Endodermal cell (in vitro differentiated cells): ENCODE data around the gene HNRNPL. TPM values are rescaled to one million over a fixed set of nuclear protein-coding genes. Genes with fewer than 3 reads are reported as not detected.
"Not testable (repeated sequence)": the region's sequence is repeated elsewhere in the genome, so short reads cannot be mapped to it uniquely, and the experiment has no call there.

Experiments
- DNase-seq: peaks from one replicate; pipeline ENCODE4 v3.0.0-alpha.2; 2017
- H3K27ac ChIP-seq: 2 replicates; pipeline ENCODE4 v1.5.1; 2013; ENCODE audit warnings: mild to moderate bottlenecking, low read depth, low read length, moderate library complexity
- H3K27me3 ChIP-seq: 2 replicates; pipeline ENCODE4 v1.6.1; 2013; ENCODE audit warnings: mild to moderate bottlenecking, low read length, moderate library complexity; ENCODE audit not compliant: insufficient read depth, control insufficient read depth, poor library complexity, severe bottlenecking
- H3K36me3 ChIP-seq: 2 replicates; pipeline ENCODE4 v1.7.0; 2013; ENCODE audit warnings: mild to moderate bottlenecking, low read length, moderate library complexity; ENCODE audit not compliant: control insufficient read depth, insufficient read depth
- H3K4me1 ChIP-seq: one replicate; pipeline ENCODE4 v1.7.0; 2013; ENCODE audit warnings: low read length; ENCODE audit not compliant: control insufficient read depth, insufficient read depth
- H3K4me3 ChIP-seq: 2 replicates; pipeline ENCODE4 v1.5.1; 2013; ENCODE audit warnings: mild to moderate bottlenecking, low read length, moderate library complexity
- H3K9ac ChIP-seq: 2 replicates; pipeline ENCODE4 v1.6.1; 2013; ENCODE audit warnings: mild to moderate bottlenecking, low read length, moderate library complexity; ENCODE audit not compliant: poor library complexity, severe bottlenecking; ENCODE audit errors: extremely low read depth
- H3K9me3 ChIP-seq: 2 replicates; pipeline ENCODE4 v1.6.1; 2013; ENCODE audit warnings: mild to moderate bottlenecking, low read length, moderate library complexity; ENCODE audit not compliant: control insufficient read depth
- H3K27ac Mint-ChIP-seq: 2 replicates; pipeline ENCODE4 v1.8.0; 2020; ENCODE audit warnings: mixed read lengths
- H3K27me3 Mint-ChIP-seq: 2 replicates; pipeline ENCODE4 v1.8.0; 2021; ENCODE audit warnings: mild to moderate bottlenecking, mixed read lengths; ENCODE audit not compliant: insufficient read depth
- H3K36me3 Mint-ChIP-seq: 2 replicates; pipeline ENCODE4 v1.8.0; 2020; ENCODE audit warnings: low read depth, mixed read lengths
- H3K4me1 Mint-ChIP-seq: 2 replicates; pipeline ENCODE4 v1.8.0; 2020; ENCODE audit warnings: mixed read lengths
- H3K4me3 Mint-ChIP-seq: 2 replicates; pipeline ENCODE4 v1.8.0; 2020; ENCODE audit warnings: mild to moderate bottlenecking, moderate library complexity, mixed read lengths
- H3K9me3 Mint-ChIP-seq: 2 replicates; pipeline ENCODE4 v1.8.0; 2020; ENCODE audit warnings: mild to moderate bottlenecking, mixed read lengths
- CTCF ChIP-seq: fragments of 200-600 bp; sonication (generic); conservative IDR thresholded peaks from 2 replicates; pipeline ENCODE4 v1.5.0; 2021; ENCODE audit warnings: antibody characterized with exemption, mild to moderate bottlenecking
- WGBS, 2 experiments: methylation state at CpG; one replicate each; pipeline versions ENCODE4 v1.1.5 to v1.1.7; 2013; ENCODE audit warnings: missing lambda C conversion rate in 2 of 2, mixed read lengths in 1 of 2; ENCODE audit not compliant: insufficient coverage in 1 of 2, insufficient read length in 1 of 2; 5-methylcytosine and 5-hydroxymethylcytosine counted together
- total RNA-seq, 2 donors: library from RNA; stranded (reverse); fragmentation: NEBNext Ultra II Directional in 1 of 2; extraction: Animal tissue kit (Norgen Biotek cat#: 25700) in 1 of 2; gene quantifications; 2 replicates in 1 of 2; 3 replicates in 1 of 2; pipeline ENCODE4 v1.2.1, GENCODE V29; 2021

Gene HNRNPL
- total RNA-seq, 2 donors from 2014 or later, result 607 to 646 TPM

DNA sequence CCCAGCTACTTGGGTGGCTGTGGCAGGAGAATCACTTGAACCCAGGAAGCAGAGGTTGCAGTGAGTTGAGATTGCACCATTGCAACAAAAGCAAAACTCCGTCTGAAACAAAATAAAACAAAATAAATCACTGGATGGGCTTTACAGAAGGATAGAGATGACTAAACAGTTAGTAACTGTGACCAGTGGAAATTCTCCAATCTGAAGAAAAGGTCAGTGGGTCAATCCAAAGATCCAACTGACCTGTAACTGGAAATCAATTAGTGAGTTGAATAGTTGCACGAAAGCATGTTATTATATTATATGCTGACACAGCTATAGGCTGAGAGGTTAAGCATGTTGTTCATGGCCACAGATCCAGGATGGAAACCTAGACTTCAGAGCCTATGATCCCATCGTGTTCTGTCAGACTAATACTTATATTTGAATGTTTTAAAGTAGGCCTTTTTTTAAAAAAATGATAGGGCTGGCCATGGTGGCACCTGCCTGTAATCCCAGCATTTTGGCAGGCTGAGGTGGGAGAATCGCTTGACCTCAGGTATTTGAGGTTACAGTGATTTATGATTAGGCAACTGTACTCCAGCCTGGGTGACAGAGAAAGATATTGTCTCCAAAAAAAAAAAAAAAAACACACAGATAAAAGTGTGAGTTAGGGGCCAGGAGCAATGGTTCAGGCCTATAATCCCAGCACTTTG is 19.6 kb downstream of the HNRNPL start:
- H3K27me3 Mint-ChIP-seq, result no peaks in the 10 kb centered on the region

DNA sequence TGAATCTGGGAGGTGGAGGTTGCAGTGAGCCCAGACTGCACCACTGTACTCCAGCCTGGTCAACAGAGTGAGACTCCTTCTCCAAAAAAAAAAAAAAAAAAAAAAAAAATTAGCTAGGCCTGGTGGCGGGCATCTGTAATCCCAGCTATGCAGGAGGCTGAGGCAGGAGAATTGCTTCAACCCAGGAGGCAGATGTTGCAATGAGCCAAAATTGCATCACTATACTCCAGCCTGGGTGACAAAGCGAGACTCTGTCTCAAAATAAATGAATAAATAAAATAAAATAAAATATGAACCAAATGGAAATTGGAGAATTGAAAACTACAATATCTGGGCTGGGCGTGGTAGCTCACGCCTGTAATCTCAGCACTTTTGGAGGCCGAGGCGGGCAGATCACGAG is 20.6 kb downstream of the HNRNPL start:
- not testable (repeated sequence) for H3K27me3 ChIP-seq, H3K27me3 Mint-ChIP-seq, H3K27ac ChIP-seq, H3K4me3 Mint-ChIP-seq, H3K4me3 ChIP-seq, H3K9ac ChIP-seq, H3K4me1 ChIP-seq, H3K9me3 ChIP-seq, H3K27ac Mint-ChIP-seq, H3K9me3 Mint-ChIP-seq, DNase-seq
- Mint-ChIP-seq H3K36me3 (peaks cover 34% of the 10 kb centered on the region), H3K4me1 (peaks cover 21% of the 10 kb centered on the region)
- H3K36me3 ChIP-seq, result peaks cover 17% of the 10 kb centered on the region
- WGBS, 2 experiments, result 95 to 100% methylated on average over 2 to 6 of the region's 7 CpGs

More for the DNA sequence above, 19.6 kb downstream of the HNRNPL start:
- Histone ChIP-seq H3K36me3 (peaks cover 17% of the 10 kb centered on the region), H3K9me3 (no peaks in the 10 kb centered on the region), H3K4me3 (no peak overlapping the region), H3K27ac (no peak overlapping the region), H3K4me1 (no peaks in the 10 kb centered on the region), H3K27me3 (no peaks in the 10 kb centered on the region), H3K9ac (no peak overlapping the region)
- peaks cover 11% of the 10 kb centered on the region for H3K4me1 Mint-ChIP-seq
- 97 to 100% methylated on average over 3 to 4 of the region's 4 CpGs for WGBS, 2 experiments
- H3K36me3 Mint-ChIP-seq, result peaks cover 37% of the 10 kb centered on the region
- peak overlapping the region; percentile 79 for H3K4me3 Mint-ChIP-seq
- TF ChIP-seq CTCF, result no peak
- no peaks in the 10 kb centered on the region for H3K9me3 Mint-ChIP-seq
- DNase-seq, result no peak
- no peak overlapping the region for H3K27ac Mint-ChIP-seq

DNA sequence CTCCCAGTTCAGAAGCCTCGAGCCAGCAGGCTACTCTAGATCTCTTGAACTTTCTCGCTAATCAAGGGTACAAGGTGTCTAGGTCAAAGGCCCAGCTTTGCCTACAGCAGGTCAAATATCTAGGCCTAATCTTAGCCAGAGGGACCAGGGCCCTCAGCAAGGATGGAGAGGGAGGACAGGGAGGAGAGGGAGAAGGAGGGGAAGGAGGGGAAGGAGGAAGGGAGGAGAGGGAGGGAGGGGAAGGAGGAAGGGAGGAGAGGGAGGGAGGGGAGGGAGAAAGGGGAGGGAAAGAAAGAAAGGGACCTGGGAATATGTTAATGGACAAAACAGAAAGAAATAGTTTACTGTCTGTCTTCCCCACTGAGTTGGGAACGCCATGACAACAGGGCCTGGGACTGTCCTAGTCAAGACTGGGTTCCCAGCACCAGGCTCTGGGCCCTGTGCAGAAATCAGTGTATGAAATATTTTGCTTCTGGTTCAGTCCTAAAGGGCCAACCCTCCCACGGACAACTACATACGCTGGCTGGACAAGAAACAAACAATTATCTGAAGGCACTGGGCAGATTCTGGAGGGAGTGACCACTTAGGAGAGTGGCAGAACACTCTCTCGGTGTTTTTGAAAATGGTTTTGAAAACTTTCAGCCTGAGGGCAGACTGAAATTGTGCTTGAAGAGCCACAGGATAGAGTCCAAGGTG is 22.8 kb downstream of the HNRNPL start:
- DNase-seq, result no peak
- no peak overlapping the region for H3K27ac Mint-ChIP-seq
- Histone ChIP-seq H3K9me3 (peaks cover 5% of the 10 kb centered on the region), H3K36me3 (peaks cover 22% of the 10 kb centered on the region), H3K4me3 (no peak overlapping the region), H3K4me1 (no peaks in the 10 kb centered on the region), H3K9ac (no peak overlapping the region), H3K27ac (no peak overlapping the region), H3K27me3 (no peaks in the 10 kb centered on the region)
- H3K9me3 Mint-ChIP-seq, result peaks cover 13% of the 10 kb centered on the region
- peaks cover 29% of the 10 kb centered on the region for H3K4me1 Mint-ChIP-seq
- no peaks in the 10 kb centered on the region for H3K27me3 Mint-ChIP-seq
- H3K36me3 Mint-ChIP-seq, result peaks cover 47% of the 10 kb centered on the region
- no peak for TF ChIP-seq CTCF
- WGBS, 2 experiments, result 79 to 80% methylated on average over 6 of the region's 6 CpGs
- H3K4me3 Mint-ChIP-seq, result no peak overlapping the region

DNA sequence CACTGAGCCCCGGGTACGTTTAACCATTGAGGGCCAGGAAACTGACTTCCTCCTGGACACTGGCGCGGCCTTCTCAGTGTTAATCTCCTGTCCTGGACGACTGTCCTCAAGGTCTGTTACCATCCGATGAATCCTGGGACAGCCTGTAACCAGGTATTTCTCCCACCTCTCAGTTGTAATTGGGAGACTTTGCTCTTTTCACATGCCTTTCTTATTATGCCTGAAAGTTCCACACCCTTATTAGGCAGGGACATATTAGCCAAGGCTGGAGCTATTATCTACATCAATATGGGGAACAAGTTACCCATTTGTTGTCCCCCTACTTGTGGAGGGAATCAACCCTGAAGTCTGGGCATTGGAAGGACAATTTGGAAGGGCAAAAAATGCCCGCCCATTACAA is 23.9 kb downstream of the HNRNPL start:
- peaks cover 25% of the 10 kb centered on the region for H3K4me1 Mint-ChIP-seq
- H3K9me3 ChIP-seq, H3K4me1 ChIP-seq, H3K27me3 ChIP-seq, H3K4me3 Mint-ChIP-seq, H3K9ac ChIP-seq, DNase-seq, H3K27ac ChIP-seq, H3K27ac Mint-ChIP-seq, H3K4me3 ChIP-seq, H3K27me3 Mint-ChIP-seq: not testable (repeated sequence)
- 90 to 95% methylated on average over 5 to 7 of the region's 7 CpGs for WGBS, 2 experiments
- peaks cover 24% of the 10 kb centered on the region for H3K36me3 ChIP-seq
- peaks cover 51% of the 10 kb centered on the region for H3K36me3 Mint-ChIP-seq
- H3K9me3 Mint-ChIP-seq, result peaks cover 19% of the 10 kb centered on the region

DNA sequence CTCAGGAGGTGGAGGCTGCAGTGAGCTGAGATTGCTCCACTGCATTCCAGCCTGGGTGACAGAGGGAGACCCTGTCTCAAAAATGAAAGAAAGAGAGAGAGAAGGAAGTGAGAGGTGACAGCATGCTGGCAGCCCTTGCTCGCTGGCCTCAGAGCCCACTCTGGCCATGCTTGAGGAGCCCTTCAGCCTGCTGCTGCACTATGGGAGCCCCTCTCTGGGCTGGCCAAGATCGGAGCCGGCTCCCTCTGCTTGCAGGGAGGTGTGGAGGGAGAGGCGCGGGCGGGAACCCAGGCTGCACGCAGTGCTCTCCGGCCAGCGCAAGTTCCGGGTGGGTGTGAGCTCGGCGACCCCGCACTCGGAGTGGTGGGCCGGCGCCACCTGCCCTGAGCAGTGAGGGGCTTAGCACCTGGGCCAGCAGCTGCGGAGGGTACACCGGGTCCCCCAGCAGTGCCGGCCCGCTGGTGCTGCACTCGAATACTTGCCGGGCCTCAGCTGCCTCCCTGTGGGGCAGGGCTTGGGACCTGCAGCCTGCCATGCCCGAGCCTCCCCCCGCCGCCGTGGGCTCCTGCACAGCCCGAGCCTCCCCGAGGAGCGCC is 28.5 kb downstream of the HNRNPL start:
- H3K27ac Mint-ChIP-seq, H3K27me3 Mint-ChIP-seq, H3K9ac ChIP-seq, DNase-seq, H3K4me1 ChIP-seq, H3K27ac ChIP-seq, H3K4me3 ChIP-seq, H3K9me3 ChIP-seq, H3K27me3 ChIP-seq, H3K4me3 Mint-ChIP-seq: not testable (repeated sequence)
- peaks cover 30% of the 10 kb centered on the region for H3K4me1 Mint-ChIP-seq
- 95 to 98% methylated on average over 17 to 29 of the region's 29 CpGs for WGBS, 2 experiments
- peaks cover 17% of the 10 kb centered on the region for H3K36me3 ChIP-seq
- H3K9me3 Mint-ChIP-seq, result peaks cover 28% of the 10 kb centered on the region
- peaks cover 55% of the 10 kb centered on the region for H3K36me3 Mint-ChIP-seq
